H9 (cell line): ENCODE results near the gene JMJD8. TPM values are rescaled to one million over a fixed set of nuclear protein-coding genes. Genes with fewer than 3 reads are reported as not detected.

Experiments
- DNase-seq: peaks from one replicate; pipeline ENCODE4 v3.0.0-alpha.2; 2017
- H2AFZ ChIP-seq: one replicate; pipeline ENCODE4 v1.6.1; 2013; ENCODE audit warnings: mild to moderate bottlenecking, low read length, control low read depth, moderate library complexity
- H2AK5ac ChIP-seq: 2 replicates; pipeline ENCODE4 v1.6.1; 2013; ENCODE audit warnings: low read length, control low read depth, mixed read lengths; ENCODE audit not compliant: insufficient read length
- H2BK120ac ChIP-seq: one replicate; pipeline ENCODE4 v1.6.1; 2013; ENCODE audit warnings: low read depth, mild to moderate bottlenecking, low read length, control low read depth, inconsistent platforms; ENCODE audit not compliant: poor library complexity, severe bottlenecking
- H2BK12ac ChIP-seq: 2 replicates; pipeline ENCODE4 v1.6.1; 2013; ENCODE audit warnings: low read length, control low read depth, mixed read lengths, low read depth; ENCODE audit not compliant: insufficient read length
- H2BK15ac ChIP-seq: 2 replicates; pipeline ENCODE4 v1.6.1; 2013; ENCODE audit warnings: low read depth, low read length, control low read depth
- H2BK20ac ChIP-seq: one replicate; pipeline ENCODE4 v1.6.1; 2013; ENCODE audit warnings: low read depth, mild to moderate bottlenecking, low read length, control low read depth, inconsistent platforms; ENCODE audit not compliant: poor library complexity, severe bottlenecking
- H2BK5ac ChIP-seq: 2 replicates; pipeline ENCODE4 v1.6.1; 2013; ENCODE audit warnings: low read length, control low read depth, mixed read lengths; ENCODE audit not compliant: insufficient read length
- H3K14ac ChIP-seq: 2 replicates; pipeline ENCODE4 v1.6.1; 2013; ENCODE audit warnings: low read length, control low read depth; ENCODE audit not compliant: insufficient read depth
- H3K18ac ChIP-seq: 2 replicates; pipeline ENCODE4 v1.6.1; 2013; ENCODE audit warnings: low read depth, mild to moderate bottlenecking, mixed read lengths, low read length, control low read depth; ENCODE audit not compliant: insufficient read length
- H3K23ac ChIP-seq: 2 replicates; pipeline ENCODE4 v1.6.1; 2013; ENCODE audit warnings: low read length, control low read depth, mixed read lengths, low read depth; ENCODE audit not compliant: insufficient read length
- H3K23me2 ChIP-seq: 2 replicates; pipeline ENCODE4 v1.6.1; 2013; ENCODE audit warnings: low read depth, mild to moderate bottlenecking, mixed read lengths, low read length, control low read depth; ENCODE audit not compliant: insufficient read length, poor library complexity, severe bottlenecking
- H3K27ac ChIP-seq: 2 replicates; pipeline ENCODE4 v1.5.1; 2013; ENCODE audit warnings: low read length, control low read depth, mixed read lengths, low read depth; ENCODE audit not compliant: insufficient read length
- H3K27me3 ChIP-seq: 2 replicates; pipeline ENCODE4 v1.6.1; 2013; ENCODE audit warnings: low read length, control low read depth, inconsistent platforms; ENCODE audit not compliant: insufficient read depth
- H3K4ac ChIP-seq: 2 replicates; pipeline ENCODE4 v1.6.1; 2013; ENCODE audit warnings: low read depth, mild to moderate bottlenecking, control low read depth, inconsistent platforms, low read length, moderate library complexity
- H3K4me1 ChIP-seq: 2 replicates; pipeline ENCODE4 v1.6.1; 2013; ENCODE audit warnings: low read length, control low read depth, inconsistent platforms; ENCODE audit not compliant: insufficient read depth
- H3K4me2 ChIP-seq: 2 replicates; pipeline ENCODE4 v1.6.1; 2013; ENCODE audit warnings: low read length, control low read depth, mixed read lengths; ENCODE audit not compliant: insufficient read length, insufficient read depth
- H3K56ac ChIP-seq: 2 replicates; pipeline ENCODE4 v1.6.1; 2013; ENCODE audit warnings: low read depth, mild to moderate bottlenecking, mixed read lengths, low read length, control low read depth; ENCODE audit not compliant: insufficient read length
- H3K79me1 ChIP-seq: 2 replicates; pipeline ENCODE4 v1.6.1; 2013; ENCODE audit warnings: low read depth, mild to moderate bottlenecking, moderate library complexity, low read length, control low read depth, inconsistent platforms; ENCODE audit not compliant: insufficient read depth, poor library complexity, severe bottlenecking
- H3K79me2 ChIP-seq: 2 replicates; pipeline ENCODE4 v1.6.1; 2013; ENCODE audit warnings: low read length, control low read depth, inconsistent platforms; ENCODE audit not compliant: insufficient read depth
- H3K9ac ChIP-seq: 2 replicates; pipeline ENCODE4 v1.6.1; 2013; ENCODE audit warnings: low read length, control low read depth, mixed read lengths; ENCODE audit not compliant: insufficient read length; ENCODE audit errors: extremely low read depth
- H3K9me3 ChIP-seq: one replicate; pipeline ENCODE4 v1.6.1; 2013; ENCODE audit warnings: low read depth, low read length, inconsistent platforms; ENCODE audit not compliant: control insufficient read depth
- H3T11ph ChIP-seq: one replicate; pipeline ENCODE4 v1.6.1; 2013; ENCODE audit warnings: mild to moderate bottlenecking, low read length, control low read depth, inconsistent platforms
- H4K20me1 ChIP-seq: one replicate; pipeline ENCODE4 v1.6.1; 2013; ENCODE audit not compliant: control insufficient read depth, insufficient read length, insufficient read depth
- H4K5ac ChIP-seq: 2 replicates; pipeline ENCODE4 v1.6.1; 2013; ENCODE audit warnings: low read depth, mild to moderate bottlenecking, mixed read lengths, low read length, control low read depth; ENCODE audit not compliant: insufficient read length
- H4K8ac ChIP-seq: replicated peaks from 2 replicates; pipeline ENCODE4 v1.6.1; 2013; ENCODE audit warnings: low read length, control low read depth, mixed read lengths, low read depth; ENCODE audit not compliant: insufficient read length
- H4K91ac ChIP-seq: 2 replicates; pipeline ENCODE4 v1.6.1; 2013; ENCODE audit warnings: low read depth, mild to moderate bottlenecking, moderate library complexity, mixed read lengths, low read length, control low read depth; ENCODE audit not compliant: insufficient read length
- H3K27ac Mint-ChIP-seq, 3 experiments: 2 replicates in 2 of 3; 3 replicates in 1 of 3; pipeline ENCODE4 v1.8.0; 2020 to 2021; ENCODE audit warnings: mixed read lengths in 3 of 3, mild to moderate bottlenecking in 1 of 3, moderate library complexity in 1 of 3
- H3K27me3 Mint-ChIP-seq: 2 replicates; pipeline ENCODE4 v1.8.0; 2021; ENCODE audit warnings: low read depth, mild to moderate bottlenecking, moderate library complexity, mixed read lengths
- H3K36me3 Mint-ChIP-seq, 3 experiments: 2 replicates in 2 of 3; 3 replicates in 1 of 3; pipeline ENCODE4 v1.8.0; 2020 to 2021; ENCODE audit warnings: low read depth in 3 of 3, mixed read lengths in 3 of 3; ENCODE audit not compliant: insufficient read depth in 1 of 3
- H3K4me1 Mint-ChIP-seq, 2 experiments: 2 replicates each; pipeline ENCODE4 v1.8.0; 2020; ENCODE audit warnings: mixed read lengths in 2 of 2
- H3K4me3 Mint-ChIP-seq, 2 experiments: 2 replicates in 1 of 2; 3 replicates in 1 of 2; pipeline ENCODE4 v1.8.0; 2020 to 2021; ENCODE audit warnings: mild to moderate bottlenecking in 2 of 2, mixed read lengths in 2 of 2, moderate library complexity in 1 of 2
- H3K9me3 Mint-ChIP-seq, 2 experiments: 2 replicates in 1 of 2; 3 replicates in 1 of 2; pipeline ENCODE4 v1.8.0; 2020; ENCODE audit warnings: mild to moderate bottlenecking in 2 of 2, mixed read lengths in 2 of 2, moderate library complexity in 1 of 2
- CTCF ChIP-seq: fragments of 200-600 bp; sonication (generic); conservative IDR thresholded peaks from 3 replicates; pipeline ENCODE4 v1.8.0; 2021; ENCODE audit warnings: antibody characterized with exemption, mild to moderate bottlenecking
- WGBS: extraction: QIAGEN DNeasy Blood & Tissue Kit; methylation state at CpG from one replicate; pipeline ENCODE4 v1.1.7; 2013; ENCODE audit warnings: missing lambda C conversion rate, low lambda C conversion rate, mixed read lengths; ENCODE audit not compliant: insufficient read length; ENCODE audit errors: extremely low coverage; 5-methylcytosine and 5-hydroxymethylcytosine counted together
- total RNA-seq: library from RNA; stranded (reverse); gene quantifications from 2 replicates; pipeline ENCODE4 v1.2.1, GENCODE V29; 2021

Gene JMJD8
- total RNA-seq, 1 experiment from 2014 or later = 52.7 TPM

DNA sequence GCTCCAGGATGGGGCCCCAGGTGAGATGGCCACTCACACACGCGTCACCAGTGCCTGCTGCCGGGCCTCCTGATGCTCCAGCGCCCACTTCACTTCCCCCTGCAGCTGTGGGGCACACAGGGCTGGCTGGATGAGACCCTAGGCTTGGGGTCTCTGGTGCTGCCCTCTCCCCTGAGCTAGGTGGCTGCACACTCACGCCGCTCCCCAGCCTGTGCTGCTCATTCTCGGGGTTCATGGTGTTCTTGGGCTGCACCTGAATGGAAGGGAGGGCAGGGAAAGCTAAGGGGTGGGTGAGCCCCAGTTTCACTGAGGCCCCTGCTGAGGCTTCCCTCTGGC, 40.9 kb upstream of the JMJD8 start:
- no peak for TF ChIP-seq CTCF
- Histone ChIP-seq H2BK120ac (no peak overlapping the region), H2BK5ac (no peak overlapping the region), H4K20me1 (no peaks in the 10 kb centered on the region), H3K79me1 (no peaks in the 10 kb centered on the region), H3K9ac (no peak overlapping the region), H3K4ac (no peak overlapping the region), H2AK5ac (no peak overlapping the region), H4K91ac (no peak overlapping the region), H2AFZ (no peak overlapping the region), H3K18ac (no peak overlapping the region), H3K14ac (no peak overlapping the region), H3T11ph (no peak overlapping the region), H4K8ac (no peak overlapping the region), H3K4me2 (no peak overlapping the region), H4K5ac (no peak overlapping the region), H3K23ac (no peak overlapping the region), H2BK20ac (no peak overlapping the region), H3K27me3 (no peaks in the 10 kb centered on the region), H3K56ac (no peak overlapping the region), H2BK15ac (no peak overlapping the region), H3K23me2 (peaks cover 13% of the 10 kb centered on the region), H3K27ac (no peak overlapping the region), H3K79me2 (no peaks in the 10 kb centered on the region), H3K4me1 (no peaks in the 10 kb centered on the region), H2BK12ac (no peak overlapping the region), H3K9me3 (no peaks in the 10 kb centered on the region)
- Mint-ChIP-seq H3K4me3 (no peak overlapping the region), H3K27me3 (peaks cover 14% of the 10 kb centered on the region), H3K9me3 (no peaks in the 10 kb centered on the region), H3K36me3 (peaks cover 0 to 5% (median 3%) of the 10 kb centered on the region in 3 experiments; a peak in 1 of 7 replicates), H3K4me1 (peaks cover 3 to 4% of the 10 kb centered on the region in 2 experiments), H3K27ac (no peak overlapping the region)
- no peak for DNase-seq
- WGBS = no CpG with 5 or more reads among the region's 7 CpGs
